Colonic mucosa (tissue), 4 donors: Measurements from ENCODE around the gene PLEKHN1. TPM values are rescaled to one million over a fixed set of nuclear protein-coding genes. Genes with fewer than 3 reads are reported as not detected.

Experiments used
- DNase-seq: peaks from one replicate; pipeline ENCODE4 v3.0.0-alpha.2; 2020
- H3K27ac ChIP-seq: fragments of 200-600 bp; one replicate; pipeline ENCODE4 v1.8.0; 2021
- H3K27me3 ChIP-seq: fragments of 200-600 bp; one replicate; pipeline ENCODE4 v1.8.0; 2021
- H3K36me3 ChIP-seq: fragments of 200-600 bp; one replicate; pipeline ENCODE4 v1.8.0; 2021
- H3K4me1 ChIP-seq: fragments of 200-600 bp; one replicate; pipeline ENCODE4 v1.8.0; 2021; ENCODE audit warnings: mild to moderate bottlenecking
- H3K4me3 ChIP-seq: fragments of 200-600 bp; one replicate; pipeline ENCODE4 v1.8.0; 2021
- H3K9ac ChIP-seq, 2 donors: one replicate each; pipeline ENCODE4 v1.7.0; 2013; ENCODE audit warnings: control low read depth in 2 of 2, low read depth in 2 of 2, low read length in 2 of 2
- H3K9me3 ChIP-seq: fragments of 200-600 bp; one replicate; pipeline ENCODE4 v1.8.0; 2021
- CTCF ChIP-seq: fragments of 200-600 bp; IDR thresholded peaks from one replicate; pipeline ENCODE4 v1.8.0; 2022; ENCODE audit warnings: antibody characterized with exemption, mild to moderate bottlenecking
- intact Hi-C: fragments of 100-400 bp; cut with DNase I; formaldehyde crosslinking; loops from one replicate; pipeline ENCODE4 v1.14.1; 2022
- total RNA-seq, 2 donors: library from RNA; stranded (reverse); fragmentation: NEBNext Ultra II Directional in 1 of 2; extraction: Animal tissue kit (Norgen Biotek cat#: 25700) in 1 of 2; gene quantifications; one replicate each; pipeline ENCODE4 v1.2.1, GENCODE V29; 2021
- donor health status: healthy.
- donor health status: DM: no; HTN: no; CAD: no.
- donor health status: DM: no; HTN: no; CAD: no.

The PLEKHN1 gene
- total RNA-seq, 2 donors from 2014 or later = 0.61 to 0.64 TPM

DNA sequence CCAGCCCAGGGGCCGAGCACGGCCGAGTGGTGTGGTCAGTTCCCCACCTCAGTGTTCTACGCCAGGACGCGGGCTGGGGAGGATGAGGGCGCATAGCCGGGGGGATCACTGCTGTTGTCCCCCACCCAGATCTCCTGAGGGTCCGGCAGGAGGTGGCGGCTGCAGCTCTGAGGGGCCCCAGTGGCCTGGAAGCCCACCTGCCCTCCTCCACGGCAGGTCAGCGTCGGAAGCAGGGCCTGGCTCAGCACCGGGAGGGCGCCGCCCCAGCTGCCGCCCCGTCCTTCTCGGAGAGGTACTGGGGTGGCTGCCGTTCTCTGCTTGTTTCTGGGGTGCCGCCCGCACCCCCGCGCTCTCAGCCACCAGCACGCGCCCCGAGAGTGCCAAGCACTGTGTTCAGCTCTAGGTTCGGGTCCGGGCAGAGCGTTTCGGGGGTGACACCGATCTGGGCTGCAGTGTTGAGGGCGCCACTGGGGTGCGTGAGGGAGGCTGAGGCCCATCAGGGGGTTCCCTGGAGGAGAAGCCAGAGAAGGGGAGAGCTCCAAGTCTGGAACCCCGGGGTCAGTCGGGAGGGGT is 25.2 kb upstream of the PLEKHN1 start:
- DNase-seq = no peak

DNA sequence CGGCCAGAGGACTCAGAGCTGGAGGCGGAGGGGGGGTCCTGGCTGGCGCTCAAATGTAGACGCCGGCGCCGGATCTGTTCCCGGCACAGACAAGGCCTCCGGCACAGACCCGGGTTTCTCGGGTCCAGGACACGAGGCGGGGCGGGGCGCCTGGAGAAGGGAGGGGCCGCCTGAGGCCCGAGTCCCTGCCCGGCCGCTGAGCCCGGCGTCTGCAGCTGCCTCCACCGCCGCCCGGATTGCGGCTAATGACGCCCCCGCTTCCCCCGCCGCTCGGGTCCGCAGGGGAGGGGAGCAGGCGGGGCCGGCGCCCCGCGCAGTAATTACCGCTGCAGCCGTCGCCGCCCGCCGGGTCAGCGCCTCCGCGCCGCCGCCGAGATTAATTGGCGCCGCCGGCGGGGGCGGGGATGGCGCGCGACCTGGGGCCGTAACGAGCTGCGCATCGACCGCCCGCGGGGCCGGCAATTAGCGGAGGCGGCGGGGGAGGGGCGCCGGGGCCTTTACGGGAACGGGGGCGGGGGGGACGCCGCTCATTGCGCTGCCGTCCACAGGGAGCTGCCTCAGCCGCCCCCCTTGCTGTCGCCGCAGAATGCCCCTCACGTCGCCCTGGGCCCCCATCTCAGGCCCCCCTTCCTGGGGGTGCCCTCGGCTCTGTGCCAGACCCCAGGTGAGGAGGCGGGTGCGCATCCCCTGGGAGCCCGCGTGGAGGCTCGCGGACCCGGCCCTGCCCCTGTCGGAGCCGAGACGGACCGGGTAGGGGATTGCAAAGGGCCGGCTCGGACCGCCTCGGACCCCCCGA is 24.5 kb upstream of the PLEKHN1 start:
- peaks cover 14% of the 10 kb centered on the region for H3K4me1 ChIP-seq
- DNase-seq = peak; percentile 69
- intact Hi-C loops = no loop called here
- H3K9me3 ChIP-seq = no peaks in the 10 kb centered on the region
- H3K36me3 ChIP-seq = no peaks in the 10 kb centered on the region
- peak overlapping the region in 1 of 2 donors; percentile 56 for H3K9ac ChIP-seq
- peaks cover 52% of the 10 kb centered on the region for H3K27me3 ChIP-seq
- peak overlapping the region; percentile 32 for H3K4me3 ChIP-seq
- no peak for TF ChIP-seq CTCF
- peak overlapping the region; percentile 65 for H3K27ac ChIP-seq

More for the DNA sequence above, 25.2 kb upstream of the PLEKHN1 start:
- TF ChIP-seq CTCF = no peak
- Histone ChIP-seq H3K4me3 (peak overlapping the region; percentile 32), H3K4me1 (peaks cover 14% of the 10 kb centered on the region), H3K27me3 (peaks cover 57% of the 10 kb centered on the region), H3K36me3 (no peaks in the 10 kb centered on the region), H3K9me3 (no peaks in the 10 kb centered on the region), H3K9ac (peak overlapping the region in 1 of 2 donors; percentile 64), H3K27ac (peak overlapping the region; percentile 65)
- intact Hi-C loops = no loop called here

DNA sequence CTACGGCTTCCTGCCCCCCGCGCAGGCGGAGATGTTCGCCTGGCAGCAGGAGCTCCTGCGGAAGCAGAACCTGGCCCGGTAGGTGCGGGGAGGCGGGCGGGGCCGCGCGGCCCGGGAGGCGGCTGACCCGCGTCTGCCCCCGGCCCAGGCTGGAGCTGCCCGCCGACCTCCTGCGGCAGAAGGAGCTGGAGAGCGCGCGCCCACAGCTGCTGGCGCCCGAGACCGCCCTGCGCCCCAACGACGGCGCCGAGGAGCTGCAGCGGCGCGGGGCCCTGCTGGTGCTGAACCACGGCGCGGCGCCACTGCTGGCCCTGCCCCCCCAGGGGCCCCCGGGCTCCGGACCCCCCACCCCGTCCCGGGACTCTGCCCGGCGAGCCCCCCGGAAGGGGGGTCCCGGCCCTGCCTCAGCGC is 23.9 kb upstream of the PLEKHN1 start:
- no peak for DNase-seq
- Histone ChIP-seq H3K27me3 (peaks cover 46% of the 10 kb centered on the region), H3K4me1 (peaks cover 14% of the 10 kb centered on the region), H3K27ac (peak overlapping the region; percentile 65), H3K9me3 (no peaks in the 10 kb centered on the region), H3K36me3 (no peaks in the 10 kb centered on the region), H3K4me3 (peak overlapping the region; percentile 32), H3K9ac (peak overlapping the region in 1 of 2 donors; percentile 60)
- intact Hi-C loops = no loop called here
- no peak for TF ChIP-seq CTCF

- Histone ChIP-seq H3K27ac (peak overlapping the region; percentile 65), H3K4me1 (peaks cover 14% of the 10 kb centered on the region), H3K36me3 (no peaks in the 10 kb centered on the region), H3K9me3 (no peaks in the 10 kb centered on the region), H3K27me3 (peaks cover 46% of the 10 kb centered on the region), H3K9ac (peak overlapping the region; percentile 26 to 60), H3K4me3 (peak overlapping the region; percentile 32)
- TF ChIP-seq CTCF = no peak
- peak; percentile 59 for DNase-seq
- intact Hi-C loops = no loop called here
These were observed 23.3 kb upstream of the PLEKHN1 start for GRCh38 chr1:942864-943533.

DNA sequence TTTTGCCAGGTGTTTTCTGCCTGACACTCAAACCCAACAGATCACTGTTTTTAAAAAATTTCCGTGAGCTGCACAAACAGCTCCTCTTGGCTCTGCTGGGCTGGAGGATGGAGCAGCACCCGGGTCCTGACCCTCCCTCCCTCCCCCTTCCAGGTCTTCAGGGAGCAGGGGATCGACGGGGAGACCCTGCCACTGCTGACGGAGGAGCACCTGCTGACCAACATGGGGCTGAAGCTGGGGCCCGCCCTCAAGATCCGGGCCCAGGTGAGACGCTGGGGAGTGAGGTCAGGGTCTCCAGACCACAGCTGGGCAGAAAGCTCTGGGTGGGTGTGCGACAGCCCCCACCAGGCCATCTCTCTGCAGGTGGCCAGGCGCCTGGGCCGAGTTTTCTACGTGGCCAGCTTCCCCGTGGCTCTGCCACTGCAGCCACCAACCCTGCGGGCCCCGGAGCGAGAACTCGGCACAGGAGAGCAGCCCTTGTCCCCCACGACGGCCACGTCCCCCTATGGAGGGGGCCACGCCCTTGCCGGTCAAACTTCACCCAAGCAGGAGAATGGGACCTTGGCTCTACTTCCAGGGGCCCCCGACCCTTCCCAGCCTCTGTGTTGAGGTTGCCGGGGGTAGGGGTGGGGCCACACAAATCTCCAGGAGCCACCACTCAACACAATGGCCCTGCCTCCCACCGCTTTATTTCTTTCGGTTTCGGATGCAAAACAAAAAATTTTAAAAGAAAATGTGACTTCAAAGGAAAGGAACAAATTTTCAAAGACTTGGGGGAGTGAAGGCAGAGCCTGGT is 22.5 kb upstream of the PLEKHN1 start:
- H3K27ac ChIP-seq = peak overlapping the region; percentile 55
- intact Hi-C loops = no loop called here
- H3K4me3 ChIP-seq = no peak overlapping the region
- no peak overlapping the region for H3K9ac ChIP-seq
- peaks cover 14% of the 10 kb centered on the region for H3K4me1 ChIP-seq
- no peak for TF ChIP-seq CTCF
- H3K36me3 ChIP-seq = no peaks in the 10 kb centered on the region
- no peak for DNase-seq
- no peaks in the 10 kb centered on the region for H3K9me3 ChIP-seq
- H3K27me3 ChIP-seq = peaks cover 42% of the 10 kb centered on the region
